HG03066 (cell line): ENCODE results near the gene SLC35D1.
A peak's percentile ranks its signal among the peaks of the same experiment; 100 is the strongest.
"Not testable (repeated sequence)": the region's sequence is repeated elsewhere in the genome, so short reads cannot be mapped to it uniquely, and the experiment has no call there.

ENCODE experiments used
- ATAC-seq: cut with Tn5 transposase; IDR thresholded peaks from one replicate; pipeline ENCODE4 v1.9.1; 2021; ENCODE audit warnings: low read depth; ENCODE audit not compliant: unreplicated experiment

The SLC35D1 gene

DNA sequence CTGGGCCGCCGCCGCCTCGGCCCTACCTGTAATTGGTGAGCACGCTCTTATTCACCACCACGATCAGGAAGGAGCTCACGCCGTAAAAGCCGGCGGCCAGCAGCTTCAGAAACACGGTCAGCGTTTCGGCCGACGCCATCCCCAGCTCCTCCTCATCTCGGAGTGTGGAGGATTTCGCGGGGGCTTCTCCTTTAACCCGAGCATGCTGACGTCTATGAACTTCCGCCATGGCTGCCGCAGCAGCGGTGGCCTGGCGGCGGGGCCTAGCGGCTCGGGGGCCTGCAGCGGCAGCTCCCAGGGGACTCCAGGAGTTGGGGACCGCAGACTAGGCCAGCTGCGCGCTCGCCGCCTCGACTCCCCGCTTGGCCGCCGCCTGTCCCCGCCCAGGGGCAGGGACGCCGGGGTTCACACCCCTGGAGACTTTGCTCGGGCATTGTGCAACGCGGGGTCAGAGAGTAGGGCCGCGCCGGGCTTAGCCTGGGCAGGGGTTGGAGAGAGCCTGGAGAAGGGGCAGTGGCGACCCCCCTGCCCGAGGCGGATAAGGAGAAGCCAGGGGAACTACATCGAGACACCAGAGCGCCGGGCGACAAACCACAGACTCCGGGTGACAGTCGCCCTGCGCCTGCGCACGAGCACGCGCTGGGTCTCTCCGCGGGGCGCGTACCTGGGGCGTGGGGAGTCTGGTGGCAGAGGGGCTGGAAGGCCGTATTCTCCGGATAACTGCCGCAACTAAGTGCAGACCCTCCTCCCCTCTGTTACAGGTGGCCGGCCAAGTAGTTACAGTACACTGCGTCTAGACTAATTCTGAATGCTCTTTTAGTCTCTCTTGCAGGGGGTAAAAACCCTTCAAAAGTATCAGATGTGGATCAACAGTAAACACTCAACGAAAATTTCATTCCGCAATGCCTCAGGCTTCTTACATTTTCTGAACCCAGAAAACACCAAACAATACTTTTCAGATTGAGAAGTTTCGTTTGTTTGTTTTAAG is at the start of gene SLC35D1:
Gene SLC35D1, minus strand, starts transcription at position 364 of the 988 bp plus-strand sequence. Its CDS starts 135 bp downstream, at position 229.
- ATAC-seq: peak; percentile 67

- no peak for ATAC-seq
Observed at GRCh38 chr1:67103548-67103947, 49.6 kb upstream of the SLC35D1 start.

GRCh38 chr1:67100833-67101232 is 46.9 kb upstream of the SLC35D1 start:
- no peak for ATAC-seq

DNA sequence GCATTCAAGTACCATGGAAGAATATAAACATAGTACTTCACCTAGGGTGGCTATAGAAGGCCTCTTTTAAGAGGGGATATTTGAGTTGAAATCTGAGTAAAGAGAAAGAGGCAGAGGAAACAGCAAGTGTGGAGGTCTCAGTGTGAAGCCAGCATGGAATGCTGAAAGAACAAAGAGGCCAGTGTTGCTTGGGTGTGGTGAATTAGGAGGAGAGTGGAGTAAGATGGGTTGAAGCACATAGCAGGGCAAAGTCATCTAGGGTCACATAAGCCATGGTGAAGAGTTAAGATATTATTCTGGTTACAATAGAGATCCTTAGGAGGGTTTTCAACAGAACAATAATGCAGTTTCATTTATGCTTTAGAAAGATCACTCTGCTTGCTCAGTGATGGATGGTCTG is 43.4 kb upstream of the SLC35D1 start:
- no peak for ATAC-seq

GRCh38 chr1:67094191-67094590 is 40.2 kb upstream of the SLC35D1 start:
- no peak for ATAC-seq

DNA sequence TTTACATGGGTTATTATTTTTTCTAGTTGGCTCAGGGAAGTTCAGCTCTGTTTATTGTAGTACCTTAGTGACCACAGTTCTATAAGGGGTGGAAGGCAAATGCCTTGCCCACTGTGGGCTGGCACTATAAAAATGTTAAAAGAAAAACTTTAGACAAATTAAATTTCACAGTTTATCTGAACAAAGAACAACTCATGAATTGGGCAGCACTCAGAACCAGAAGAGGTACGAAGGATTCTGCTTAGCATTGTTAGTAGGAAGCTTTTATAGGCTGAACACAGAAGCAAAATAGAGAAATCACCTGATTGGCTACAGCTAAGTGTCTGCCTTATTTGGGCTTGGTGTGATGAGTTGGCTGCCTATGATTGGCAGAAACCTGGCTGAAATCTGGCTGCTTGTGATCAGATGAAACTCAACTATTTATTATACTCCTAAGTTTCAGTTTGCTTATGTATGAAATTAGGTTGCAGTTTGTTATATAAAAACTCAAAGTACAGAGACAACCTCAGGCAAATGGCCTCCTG is 35.8 kb upstream of the SLC35D1 start:
- no peak for ATAC-seq

- ATAC-seq: no peak
Observed at GRCh38 chr1:67088440-67088839, 34.5 kb upstream of the SLC35D1 start.

DNA sequence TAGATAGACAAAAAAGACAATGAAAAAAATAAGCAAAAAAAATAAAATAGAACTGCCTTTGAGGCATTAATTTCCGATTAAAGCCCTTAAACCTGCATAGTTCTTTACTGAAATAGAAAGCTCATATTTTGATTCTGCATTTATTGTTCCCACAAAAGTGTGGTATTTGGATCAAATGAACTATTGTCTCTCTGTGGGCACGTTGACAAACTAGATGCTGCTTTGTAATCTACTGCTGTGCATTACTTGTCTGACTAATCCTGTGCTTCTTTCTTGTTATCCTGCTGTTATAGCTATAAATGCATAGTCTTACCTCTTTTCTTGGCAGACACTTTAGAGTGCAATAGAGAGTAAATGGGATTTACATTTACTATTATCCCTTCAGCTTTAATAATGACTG is 31.4 kb upstream of the SLC35D1 start:
- ATAC-seq: no peak

DNA sequence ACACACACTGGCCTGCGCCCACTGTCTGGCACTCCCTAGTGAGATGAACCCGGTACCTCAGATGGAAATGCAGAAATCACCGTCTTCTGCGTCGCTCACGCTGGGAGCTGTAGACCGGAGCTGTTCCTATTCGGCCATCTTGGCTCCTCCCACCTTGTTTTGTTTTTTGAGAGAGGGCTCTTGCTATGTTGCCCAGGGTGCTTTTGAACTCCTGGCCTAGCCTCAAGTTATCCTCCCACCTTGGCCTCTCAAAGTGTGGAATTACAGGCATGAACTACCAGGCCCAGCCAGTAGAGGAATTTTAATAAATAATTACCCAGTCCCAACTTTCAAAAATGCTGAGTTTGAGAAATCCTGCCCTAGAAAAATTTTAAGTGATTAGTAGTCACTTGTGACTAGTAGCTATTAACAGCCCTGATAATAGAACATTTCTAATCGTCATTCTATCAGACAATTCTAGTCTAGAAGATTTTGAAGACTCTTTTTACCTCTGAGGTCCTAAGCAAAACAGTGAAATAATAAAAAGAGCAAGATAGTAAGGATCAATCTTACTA is 30.9 kb upstream of the SLC35D1 start:
- no peak for ATAC-seq

DNA sequence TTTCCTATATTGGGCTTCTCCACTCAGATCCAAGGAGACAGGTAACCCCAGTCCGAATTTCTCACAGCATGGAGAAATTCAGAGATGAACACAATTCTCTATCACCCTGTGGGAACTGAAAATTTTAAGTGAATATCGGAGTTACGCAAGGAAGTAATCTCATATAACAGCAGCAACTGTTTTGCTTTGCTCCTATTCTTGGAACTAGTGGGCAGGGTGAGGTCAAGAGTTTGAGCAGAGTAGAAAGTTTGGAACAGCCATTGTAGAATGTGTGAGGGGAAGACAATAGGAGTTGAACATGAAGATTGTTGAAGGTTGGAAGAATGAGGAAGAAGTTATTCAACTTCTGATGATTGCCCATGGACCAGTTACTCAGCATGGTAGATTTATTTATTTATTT is 24.3 kb upstream of the SLC35D1 start:
- no peak for ATAC-seq

DNA sequence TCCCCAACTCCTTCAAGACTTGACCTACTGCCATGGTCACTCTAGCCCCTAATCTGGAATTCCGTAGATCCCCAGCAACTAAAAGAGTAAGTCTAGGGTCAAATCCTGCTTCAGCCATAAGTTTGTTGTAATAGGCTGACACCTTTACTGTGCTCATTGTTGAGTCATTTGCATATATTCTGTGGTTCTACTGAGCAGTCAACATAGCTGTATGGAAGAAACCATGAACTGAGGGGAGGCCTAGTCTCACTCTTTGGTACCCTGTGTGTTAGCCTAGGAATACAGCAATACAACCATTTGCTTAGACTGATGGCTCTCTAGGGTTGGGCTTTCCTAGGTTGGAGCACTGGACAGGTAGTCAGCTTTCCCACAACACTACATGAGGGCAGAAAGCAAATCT is 23.6 kb upstream of the SLC35D1 start:
- ATAC-seq: no peak

DNA sequence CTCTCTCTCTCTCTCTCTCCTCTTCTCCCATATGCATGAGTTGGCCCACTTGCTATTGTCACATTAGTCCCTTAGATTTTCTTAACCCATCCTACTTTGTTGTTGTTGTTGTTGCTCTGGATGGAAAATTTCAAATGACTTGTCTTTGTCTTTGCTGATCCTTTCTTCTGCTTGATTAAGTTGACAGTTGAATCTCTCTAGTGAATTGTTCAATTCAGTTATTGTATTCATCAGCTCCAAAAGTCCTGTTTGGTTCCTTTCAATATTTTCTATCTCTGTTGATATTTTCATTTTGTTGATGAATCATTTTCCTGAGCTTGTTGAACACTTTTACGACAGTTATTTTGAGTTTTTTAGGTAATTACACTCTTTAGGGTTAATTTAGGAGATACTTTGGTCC is 18.8 kb upstream of the SLC35D1 start:
- no peak for ATAC-seq

GRCh38 chr1:67067655-67068054 is 13.7 kb upstream of the SLC35D1 start:
- not testable (repeated sequence) for ATAC-seq

DNA sequence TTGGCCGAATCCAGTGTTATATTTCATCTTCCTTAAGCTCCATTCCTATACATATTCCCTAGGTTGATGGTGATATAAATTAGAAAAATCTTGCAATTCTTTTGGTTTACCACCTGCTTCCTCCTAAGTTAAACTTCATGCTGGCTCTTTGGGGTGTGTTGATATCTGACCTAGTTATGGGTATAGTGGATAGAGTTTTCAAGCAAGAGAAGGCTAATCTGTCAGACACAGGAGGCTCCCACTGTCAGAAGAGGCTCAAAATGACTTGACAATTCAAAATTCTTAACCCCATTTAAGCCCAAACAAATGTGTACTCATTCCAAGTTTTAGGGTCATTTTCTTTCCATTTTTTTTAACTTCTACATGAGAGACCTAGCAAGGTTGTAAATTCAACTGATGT is 8.5 kb upstream of the SLC35D1 start:
- ATAC-seq: no peak

- ATAC-seq: no peak
Observed at GRCh38 chr1:67061266-67061665, 7.3 kb upstream of the SLC35D1 start.

- ATAC-seq: no peak
Observed at GRCh38 chr1:67060811-67061218, 6.9 kb upstream of the SLC35D1 start.

GRCh38 chr1:67059346-67059745 is 5.4 kb upstream of the SLC35D1 start:
- no peak for ATAC-seq

GRCh38 chr1:67058761-67059160 is 4.8 kb upstream of the SLC35D1 start:
- ATAC-seq: no peak

DNA sequence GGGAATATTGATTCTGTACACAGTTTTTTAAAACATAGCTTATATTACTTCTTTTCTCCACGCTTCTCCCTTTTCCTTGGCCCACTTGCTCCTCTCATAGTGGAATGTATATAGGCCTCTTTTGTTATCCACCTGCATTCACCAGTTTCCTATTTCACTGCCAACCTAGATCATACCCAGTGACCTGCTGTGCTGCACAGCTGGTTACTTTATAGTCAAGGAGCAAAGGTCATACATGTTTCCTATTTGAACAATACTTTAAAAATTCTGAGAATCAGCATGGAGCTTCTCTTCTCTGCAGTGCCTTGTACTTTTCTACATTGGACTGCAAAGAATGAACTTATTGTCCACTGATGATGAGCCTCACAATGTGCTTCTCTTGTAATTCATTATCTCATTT is 4.3 kb upstream of the SLC35D1 start:
- ATAC-seq: no peak

- peak; percentile 31 for ATAC-seq
Observed at GRCh38 chr1:67053535-67053784, 488 bp downstream of the SLC35D1 start.

GRCh38 chr1:67052741-67053534 is 1.0 kb downstream of the SLC35D1 start:
- peak; percentile 23 for ATAC-seq
